HG03064 (cell line): Measurements from ENCODE around the gene ABCD1.
"Not testable (repeated sequence)": the region's sequence is repeated elsewhere in the genome, so short reads cannot be mapped to it uniquely, and the experiment has no call there.

ENCODE experiments used
- ATAC-seq: cut with Tn5 transposase; IDR thresholded peaks from one replicate; pipeline ENCODE4 v1.9.1; 2021; ENCODE audit warnings: low read depth; ENCODE audit not compliant: unreplicated experiment

ABCD1 gene

GRCh38 chrX:153731117-153731844 is 6.6 kb downstream of the ABCD1 start:
- no peak for ATAC-seq

- ATAC-seq, result no peak
Observed at GRCh38 chrX:153731845-153732215, 7.2 kb downstream of the ABCD1 start.

GRCh38 chrX:153732401-153732800 is 7.7 kb downstream of the ABCD1 start:
- ATAC-seq, result no peak

GRCh38 chrX:153733651-153734240 is 9.1 kb downstream of the ABCD1 start:
- ATAC-seq, result no peak

- no peak for ATAC-seq
Observed at GRCh38 chrX:153734871-153735270, 10.2 kb downstream of the ABCD1 start.

- ATAC-seq, result no peak
Observed at GRCh38 chrX:153735274-153735673, 10.6 kb downstream of the ABCD1 start.

GRCh38 chrX:153736071-153736820 is 11.6 kb downstream of the ABCD1 start:
- no peak for ATAC-seq

GRCh38 chrX:153736871-153737441 is 12.3 kb downstream of the ABCD1 start:
- no peak for ATAC-seq

- ATAC-seq, result no peak
Observed at GRCh38 chrX:153738056-153738605, 13.5 kb downstream of the ABCD1 start.

- ATAC-seq, result no peak
Observed at GRCh38 chrX:153739754-153740486, 15.3 kb downstream of the ABCD1 start.

- no peak for ATAC-seq
Observed at GRCh38 chrX:153740631-153741222, 16.1 kb downstream of the ABCD1 start.

- no peak for ATAC-seq
Observed at GRCh38 chrX:153741446-153741845, 16.8 kb downstream of the ABCD1 start.

GRCh38 chrX:153742111-153742510 is 17.5 kb downstream of the ABCD1 start:
- not testable (repeated sequence) for ATAC-seq

GRCh38 chrX:153742796-153743467 is 18.3 kb downstream of the ABCD1 start:
- ATAC-seq, result not testable (repeated sequence)

GRCh38 chrX:153743468-153744209 is 19.0 kb downstream of the ABCD1 start:
- ATAC-seq, result not testable (repeated sequence)

GRCh38 chrX:153744210-153745066 is 19.8 kb downstream of the ABCD1 start:
- no peak for ATAC-seq

GRCh38 chrX:153745067-153745433 is 20.4 kb downstream of the ABCD1 start:
- ATAC-seq, result not testable (repeated sequence)

- no peak for ATAC-seq
Observed at GRCh38 chrX:153746359-153746758, 21.7 kb downstream of the ABCD1 start.
